ENCODE measurements around the gene ARHGEF28.

DNA sequence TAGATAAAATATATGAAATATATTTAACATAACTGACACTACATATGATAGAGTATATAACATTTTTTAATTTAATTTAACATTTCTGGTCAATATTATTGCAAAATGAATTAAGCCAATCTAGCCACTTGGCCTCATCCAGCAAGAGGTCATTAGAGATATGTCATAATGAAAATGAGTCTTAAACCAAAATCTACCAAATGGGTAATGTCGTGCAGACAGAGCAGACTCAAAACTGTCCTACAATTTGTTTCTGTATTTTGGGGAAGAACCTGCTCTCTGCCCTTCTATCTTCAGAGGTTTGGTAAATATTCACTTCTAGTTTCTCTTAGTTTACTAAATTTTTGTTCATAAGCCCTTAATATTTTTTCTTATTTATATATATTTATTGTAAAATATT, 61.4 kb downstream of the ARHGEF28 start:
- TF ChIP-seq, protein P1, sequence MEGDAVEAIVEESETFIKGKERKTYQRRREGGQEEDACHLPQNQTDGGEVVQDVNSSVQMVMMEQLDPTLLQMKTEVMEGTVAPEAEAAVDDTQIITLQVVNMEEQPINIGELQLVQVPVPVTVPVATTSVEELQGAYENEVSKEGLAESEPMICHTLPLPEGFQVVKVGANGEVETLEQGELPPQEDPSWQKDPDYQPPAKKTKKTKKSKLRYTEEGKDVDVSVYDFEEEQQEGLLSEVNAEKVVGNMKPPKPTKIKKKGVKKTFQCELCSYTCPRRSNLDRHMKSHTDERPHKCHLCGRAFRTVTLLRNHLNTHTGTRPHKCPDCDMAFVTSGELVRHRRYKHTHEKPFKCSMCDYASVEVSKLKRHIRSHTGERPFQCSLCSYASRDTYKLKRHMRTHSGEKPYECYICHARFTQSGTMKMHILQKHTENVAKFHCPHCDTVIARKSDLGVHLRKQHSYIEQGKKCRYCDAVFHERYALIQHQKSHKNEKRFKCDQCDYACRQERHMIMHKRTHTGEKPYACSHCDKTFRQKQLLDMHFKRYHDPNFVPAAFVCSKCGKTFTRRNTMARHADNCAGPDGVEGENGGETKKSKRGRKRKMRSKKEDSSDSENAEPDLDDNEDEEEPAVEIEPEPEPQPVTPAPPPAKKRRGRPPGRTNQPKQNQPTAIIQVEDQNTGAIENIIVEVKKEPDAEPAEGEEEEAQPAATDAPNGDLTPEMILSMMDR (IDR thresholded peaks at IDR 0.05; ENCODE audit: insufficient read depth, low read depth, low read length), result no peak
- no peak for TF ChIP-seq EZH2 (IDR thresholded peaks at IDR 0.05; ENCODE audit: insufficient read depth, low read length)
